ENCODE data around the gene PCDHB9.

PCDHB9 gene

GRCh38 chr5:141236516-141237313, 49.8 kb downstream of the PCDHB9 start:
- DNase-seq (ENCODE audit: low spot score), result no peak

Measured in globus pallidus (tissue), 1 donor.